GM18517 (cell line): ENCODE data around the gene RBM38.

Source experiments
- ATAC-seq: cut with Tn5 transposase; IDR thresholded peaks from one replicate; pipeline ENCODE4 v1.9.1; 2021; ENCODE audit warnings: mild to moderate bottlenecking, moderate library complexity; ENCODE audit not compliant: unreplicated experiment

RBM38 gene

DNA sequence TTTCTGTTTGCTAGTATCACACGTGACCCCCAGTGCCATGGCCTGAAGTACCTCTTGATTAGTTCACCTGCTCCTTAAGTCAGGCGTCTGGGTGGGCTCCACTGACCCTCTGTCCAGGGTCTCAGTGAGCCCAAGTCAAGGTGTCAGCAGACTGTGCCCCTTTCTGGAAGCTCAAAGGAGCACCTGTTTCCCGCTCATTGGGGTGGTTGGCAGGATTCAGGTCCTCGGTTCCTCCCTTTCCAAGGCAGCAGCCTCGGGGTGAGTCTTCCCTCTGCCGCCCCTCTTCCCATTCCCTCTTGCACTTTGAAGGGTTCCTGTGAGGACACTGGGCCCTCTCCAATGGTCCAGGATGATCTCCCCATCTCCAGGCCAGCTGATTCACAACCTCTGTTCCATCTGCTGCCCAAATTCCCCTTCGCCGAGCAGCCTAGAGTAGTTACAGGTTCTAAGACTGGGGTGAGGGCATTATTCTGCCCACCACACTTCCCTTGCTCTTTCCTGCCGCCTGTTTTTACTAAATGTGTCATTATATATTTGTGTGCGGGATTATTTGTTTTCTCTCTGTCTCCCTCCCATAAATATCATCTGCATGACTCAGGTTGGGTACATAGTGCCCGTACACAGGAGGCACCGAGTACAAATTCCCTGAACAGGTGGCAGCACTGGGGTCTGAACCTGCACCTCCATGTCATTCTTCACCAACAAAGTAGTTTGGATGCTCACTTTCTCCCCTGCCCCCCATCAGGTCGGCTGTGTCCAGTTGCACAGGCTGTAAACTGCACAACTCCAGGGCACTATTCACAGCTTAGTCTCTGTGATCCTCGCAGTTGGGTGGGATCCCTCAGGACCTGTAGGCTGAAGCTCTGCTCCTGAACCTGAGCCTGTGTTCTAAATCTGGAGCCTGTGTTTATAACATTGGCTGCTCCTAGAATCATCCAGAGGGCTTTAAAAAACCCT lies 58.5 kb downstream of the RBM38 start:
- no peak for ATAC-seq

- ATAC-seq, result no peak
Observed at GRCh38 chr20:57450419-57450818, 59.2 kb downstream of the RBM38 start.

- ATAC-seq, result no peak
Observed at GRCh38 chr20:57450931-57451330, 59.7 kb downstream of the RBM38 start.

DNA sequence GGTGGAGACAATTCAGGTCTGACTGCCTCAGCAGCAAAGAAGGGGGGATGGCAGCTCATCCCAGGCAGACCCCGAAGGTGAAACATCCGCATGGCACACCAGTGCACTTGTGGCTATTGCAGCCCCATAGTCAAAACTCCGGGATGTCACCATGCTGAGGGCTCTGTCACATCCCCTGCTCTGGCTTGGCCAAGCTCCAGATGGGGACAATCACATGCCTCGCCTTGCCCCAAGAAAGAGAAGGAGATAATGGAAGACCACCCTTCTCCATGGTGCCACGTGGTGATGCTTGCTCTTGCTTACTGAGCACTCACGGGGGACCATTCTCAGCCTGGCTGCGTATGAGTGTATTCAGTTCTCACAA lies 60.2 kb downstream of the RBM38 start:
- no peak for ATAC-seq

DNA sequence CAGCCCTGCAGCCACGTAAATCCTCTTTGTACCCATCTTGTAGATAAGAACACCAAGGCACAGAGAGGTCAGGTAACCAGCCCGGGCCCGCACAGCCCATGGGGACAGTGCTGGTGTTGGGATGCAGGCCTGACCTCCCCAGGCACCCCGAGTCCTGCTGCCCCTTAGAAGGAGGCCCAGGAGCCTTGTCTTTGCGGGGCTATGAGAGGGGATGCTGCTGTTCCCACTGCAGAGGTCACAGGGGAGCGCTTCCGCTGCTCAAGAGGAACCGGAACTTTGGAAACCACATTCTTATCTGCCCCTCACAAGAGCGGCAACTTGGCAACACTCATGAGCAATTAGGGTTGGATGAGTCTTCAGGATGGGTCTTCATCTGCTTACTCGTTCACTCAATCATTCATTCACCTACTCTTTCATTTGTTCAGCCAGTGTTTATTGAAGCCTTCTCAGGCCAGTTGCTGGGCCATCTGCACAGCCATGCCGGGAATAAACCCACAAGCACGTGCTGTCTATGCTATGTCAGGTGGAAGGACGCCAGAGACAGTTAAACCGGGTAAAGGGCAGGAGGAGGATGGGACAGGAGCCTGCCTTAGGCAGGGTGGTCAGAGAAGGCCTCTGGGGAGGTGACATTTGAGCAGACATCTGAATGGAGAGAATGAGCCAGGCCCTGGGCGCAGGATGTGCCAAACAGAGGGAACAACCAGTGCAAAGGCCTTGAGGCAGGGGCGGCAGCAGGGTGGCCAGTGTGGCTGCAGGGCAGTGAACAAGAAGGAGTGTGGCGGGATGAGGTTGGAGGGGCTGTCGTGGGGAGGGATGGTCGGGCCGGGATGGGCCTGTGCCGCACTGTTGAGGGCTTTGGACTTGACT lies 60.8 kb downstream of the RBM38 start:
- ATAC-seq, result no peak

DNA sequence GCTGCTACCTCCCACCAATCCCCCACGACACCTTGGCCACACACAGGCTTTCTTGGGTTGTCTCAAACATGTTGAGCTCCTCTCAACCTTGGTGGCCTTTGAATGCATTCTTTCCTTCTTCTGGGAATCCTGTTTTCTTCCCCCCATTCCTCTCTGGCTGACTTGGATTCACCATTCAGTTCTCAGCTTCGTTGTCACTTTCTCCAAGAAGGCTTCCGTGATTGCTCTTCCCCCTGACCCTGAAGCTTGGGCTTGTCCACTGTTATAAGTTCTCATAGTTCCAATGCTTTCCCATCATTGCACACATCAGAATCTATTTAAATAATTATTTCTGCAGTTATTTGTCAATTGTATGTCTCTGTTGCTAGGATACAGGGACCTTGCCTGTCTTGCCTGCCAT lies 64.2 kb downstream of the RBM38 start:
- no peak for ATAC-seq

- ATAC-seq, result no peak
Observed at GRCh38 chr20:57456116-57456515, 64.9 kb downstream of the RBM38 start.

DNA sequence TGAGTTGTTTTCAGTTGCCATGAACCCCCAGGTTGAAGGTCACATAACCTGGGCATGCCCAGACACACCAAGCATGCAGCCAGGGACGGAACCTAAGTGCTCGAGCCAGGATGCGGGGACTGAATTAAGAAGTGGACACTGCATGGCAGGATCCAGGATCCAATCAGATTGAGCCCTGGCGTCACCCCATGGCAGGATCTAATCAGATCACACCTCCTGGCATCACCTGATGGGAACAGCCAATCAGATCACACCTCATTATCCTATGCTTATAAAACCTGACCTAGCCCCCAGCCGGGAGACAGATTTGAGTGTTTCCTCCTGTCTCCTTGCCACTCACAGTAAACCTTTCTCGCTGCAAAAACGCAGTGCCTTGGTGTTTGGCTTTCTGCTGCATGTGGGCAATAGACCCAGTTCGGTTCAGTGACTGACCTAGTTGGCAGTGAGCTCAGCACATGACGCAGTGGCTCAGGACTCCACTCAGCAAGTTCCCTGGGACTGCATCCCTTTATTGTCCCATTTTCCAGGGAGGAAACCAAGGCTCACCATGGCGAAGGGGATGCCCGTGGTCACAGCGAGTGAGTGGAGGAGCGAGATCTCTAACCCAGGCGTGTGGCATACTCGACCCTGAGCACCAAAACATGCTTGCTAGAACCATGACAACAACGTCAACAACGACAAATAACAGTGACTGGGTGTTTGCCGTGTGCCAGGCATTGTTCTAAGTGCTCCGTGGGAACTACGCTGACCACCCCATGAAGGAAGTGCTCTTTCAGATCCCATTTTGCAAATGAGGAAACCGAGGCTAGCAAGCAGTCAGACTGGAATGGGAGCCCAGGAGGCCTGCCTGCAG lies 66.3 kb downstream of the RBM38 start:
- ATAC-seq, result no peak

DNA sequence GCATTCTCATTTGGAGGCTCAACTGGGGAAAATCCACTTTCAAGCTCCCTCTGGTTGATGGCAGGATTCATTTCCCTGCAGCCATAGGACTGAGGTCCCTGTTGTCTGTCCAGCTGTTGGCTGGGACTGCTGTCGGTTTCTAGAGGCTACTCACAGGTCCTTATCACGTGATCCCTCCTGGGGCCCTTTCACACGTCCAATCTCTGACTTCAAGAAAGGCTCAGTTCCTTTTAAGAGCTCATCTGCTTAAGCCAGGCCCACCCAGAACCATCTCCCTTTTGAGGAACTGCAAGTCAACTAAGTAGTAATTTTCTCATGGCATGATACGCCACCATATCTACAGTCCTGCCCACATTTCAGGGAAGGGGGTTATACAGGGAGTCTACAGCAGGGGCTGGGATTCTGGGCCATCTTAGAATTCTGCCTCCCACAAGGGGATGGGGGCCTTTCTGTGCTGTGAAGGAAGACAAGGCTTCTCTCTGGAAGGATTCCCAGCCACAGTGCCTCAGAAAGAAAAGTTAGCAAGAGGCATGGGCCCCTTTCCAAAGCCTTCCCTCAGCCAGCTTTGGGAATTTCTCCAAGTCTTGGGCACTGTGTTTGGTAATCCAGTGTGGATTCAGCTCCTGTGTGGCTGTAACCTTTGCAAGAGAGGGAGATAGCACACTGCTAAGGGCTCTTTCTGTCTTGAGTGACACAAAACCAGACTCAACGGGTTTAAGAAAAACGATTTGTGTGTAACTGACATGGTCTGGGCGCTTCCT lies 67.4 kb downstream of the RBM38 start:
- ATAC-seq, result no peak
